Ascending aorta (tissue), 2 donors: ENCODE results near the gene NME8. TPM values are rescaled to one million over a fixed set of nuclear protein-coding genes. Genes with fewer than 3 reads are reported as not detected.

Experiments used
- DNase-seq, 2 donors: peaks; one replicate each; pipeline ENCODE4 v3.0.0-alpha.2; 2019; ENCODE audit warnings: low spot score in 2 of 2
- H3K27ac ChIP-seq, 2 donors: fragments of 200-600 bp; sonication (generic); one replicate each; pipeline ENCODE4 v1.5.1; 2016 to 2017; ENCODE audit warnings: mild to moderate bottlenecking in 1 of 2
- H3K27me3 ChIP-seq: fragments of 200-600 bp; sonication (generic); one replicate; pipeline ENCODE4 v1.5.1; 2017
- H3K36me3 ChIP-seq, 2 donors: fragments of 200-600 bp; sonication (generic); one replicate each; pipeline ENCODE4 v1.5.1; 2016
- H3K4me1 ChIP-seq, 2 donors: fragments of 200-600 bp; sonication (generic); one replicate each; pipeline ENCODE4 v1.5.1; 2016 to 2017; ENCODE audit warnings: mild to moderate bottlenecking in 1 of 2
- H3K4me3 ChIP-seq, 2 donors: fragments of 200-600 bp; sonication (generic); one replicate each; pipeline ENCODE4 v1.5.1; 2016 to 2017; ENCODE audit warnings: mild to moderate bottlenecking in 1 of 2
- H3K9me3 ChIP-seq, 2 donors: fragments of 200-600 bp; sonication (generic); one replicate each; pipeline ENCODE4 v1.5.1; 2016
- intact Hi-C: fragments of 100-400 bp; cut with DNase I; formaldehyde crosslinking; loops from one replicate; pipeline ENCODE4 v1.15.1; 2023
- total RNA-seq: library from RNA; depleted of rRNA; stranded (reverse); fragments of >200 nt; gene quantifications from one replicate; pipeline ENCODE4 v1.1.0, GENCODE V29; 2016
- TF ChIP-seq, protein P1 (sequence below), 3 experiments: fragments of 200-600 bp in 2 of 3; fragments of 450-650 bp in 1 of 3; sonication (generic) in 2 of 3; IDR thresholded peaks; one replicate each; pipeline ENCODE4 v1.5.1; 2016 to 2019; ENCODE audit warnings: antibody characterized with exemption in 3 of 3, mild to moderate bottlenecking in 1 of 3, moderate library complexity in 1 of 3

Gene NME8
- total RNA-seq, 1 donor from 2014 or later: 0.96 TPM

DNA sequence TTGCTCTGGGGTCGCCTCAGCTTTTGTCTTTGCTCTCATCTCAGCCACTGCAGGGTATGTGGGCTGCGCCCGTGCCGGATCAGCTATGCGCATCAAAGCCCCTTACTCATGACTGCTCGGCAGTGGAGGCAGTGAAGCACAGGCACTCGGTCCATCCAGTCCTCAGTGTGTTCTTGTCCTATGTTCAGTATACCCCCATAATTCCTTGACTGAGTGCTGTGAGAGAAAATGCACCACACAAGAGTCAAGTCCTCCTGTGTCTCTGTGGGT lies 99.5 kb downstream of the NME8 start:
- Histone ChIP-seq H3K27ac (no peak overlapping the region), H3K4me1 (peaks cover 0 to 2% of the 10 kb centered on the region in 2 donors), H3K9me3 (no peaks in the 10 kb centered on the region), H3K4me3 (no peak overlapping the region), H3K27me3 (no peaks in the 10 kb centered on the region), H3K36me3 (peaks cover 0 to 24% of the 10 kb centered on the region in 2 donors)
- no peak for DNase-seq
- intact Hi-C loops: no loop called here
- TF ChIP-seq, protein P1, sequence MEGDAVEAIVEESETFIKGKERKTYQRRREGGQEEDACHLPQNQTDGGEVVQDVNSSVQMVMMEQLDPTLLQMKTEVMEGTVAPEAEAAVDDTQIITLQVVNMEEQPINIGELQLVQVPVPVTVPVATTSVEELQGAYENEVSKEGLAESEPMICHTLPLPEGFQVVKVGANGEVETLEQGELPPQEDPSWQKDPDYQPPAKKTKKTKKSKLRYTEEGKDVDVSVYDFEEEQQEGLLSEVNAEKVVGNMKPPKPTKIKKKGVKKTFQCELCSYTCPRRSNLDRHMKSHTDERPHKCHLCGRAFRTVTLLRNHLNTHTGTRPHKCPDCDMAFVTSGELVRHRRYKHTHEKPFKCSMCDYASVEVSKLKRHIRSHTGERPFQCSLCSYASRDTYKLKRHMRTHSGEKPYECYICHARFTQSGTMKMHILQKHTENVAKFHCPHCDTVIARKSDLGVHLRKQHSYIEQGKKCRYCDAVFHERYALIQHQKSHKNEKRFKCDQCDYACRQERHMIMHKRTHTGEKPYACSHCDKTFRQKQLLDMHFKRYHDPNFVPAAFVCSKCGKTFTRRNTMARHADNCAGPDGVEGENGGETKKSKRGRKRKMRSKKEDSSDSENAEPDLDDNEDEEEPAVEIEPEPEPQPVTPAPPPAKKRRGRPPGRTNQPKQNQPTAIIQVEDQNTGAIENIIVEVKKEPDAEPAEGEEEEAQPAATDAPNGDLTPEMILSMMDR (IDR thresholded peaks at IDR 0.05): no peak

Other genes starting within 250 kb of the NME8 start
- not detected for gene GPR141, start 164.8 kb upstream of the NME8 start, total RNA-seq
- gene SFRP4, start 68.2 kb downstream of the NME8 start, total RNA-seq: 25.7 TPM
- 144 TPM for gene EPDR1, start 72.0 kb downstream of the NME8 start, total RNA-seq